Endometrium (tissue), 2 donors: Measurements from ENCODE around the gene ATP13A3.

Experiments used
- FAIRE-seq: peaks from 2 replicates; lab custom pipeline; 2012; peaks lifted over from hg19 to GRCh38; lab: Jason Lieb, UNC
- donor health status: control.
- donor health status: control.

Gene ATP13A3

GRCh38 chr3:194392576-194392975 lies 94.2 kb downstream of the ATP13A3 start:
- FAIRE-seq, result no peak

- FAIRE-seq, result no peak
These were observed 96.0 kb downstream of the ATP13A3 start for GRCh38 chr3:194390835-194391234.

DNA sequence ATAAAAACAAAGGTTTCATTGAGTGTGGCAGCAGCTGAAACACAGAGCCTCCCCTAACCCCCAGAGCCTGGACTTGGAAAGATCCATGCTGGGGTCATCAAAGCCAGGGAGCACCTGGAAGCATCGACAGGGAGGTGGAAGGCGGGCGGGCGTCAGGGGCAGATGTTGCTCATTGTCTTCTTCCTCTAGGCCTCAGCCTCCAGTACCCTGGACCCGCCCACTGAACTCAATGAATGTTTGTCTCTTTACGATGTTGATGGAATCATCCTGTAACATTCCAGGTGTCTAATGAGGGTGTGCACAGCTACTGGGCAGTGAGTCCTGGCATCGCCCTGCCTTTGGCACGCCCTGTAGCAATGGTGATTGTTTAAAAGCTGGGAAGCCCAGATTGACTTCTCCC lies 97.5 kb downstream of the ATP13A3 start:
- FAIRE-seq, result no peak

DNA sequence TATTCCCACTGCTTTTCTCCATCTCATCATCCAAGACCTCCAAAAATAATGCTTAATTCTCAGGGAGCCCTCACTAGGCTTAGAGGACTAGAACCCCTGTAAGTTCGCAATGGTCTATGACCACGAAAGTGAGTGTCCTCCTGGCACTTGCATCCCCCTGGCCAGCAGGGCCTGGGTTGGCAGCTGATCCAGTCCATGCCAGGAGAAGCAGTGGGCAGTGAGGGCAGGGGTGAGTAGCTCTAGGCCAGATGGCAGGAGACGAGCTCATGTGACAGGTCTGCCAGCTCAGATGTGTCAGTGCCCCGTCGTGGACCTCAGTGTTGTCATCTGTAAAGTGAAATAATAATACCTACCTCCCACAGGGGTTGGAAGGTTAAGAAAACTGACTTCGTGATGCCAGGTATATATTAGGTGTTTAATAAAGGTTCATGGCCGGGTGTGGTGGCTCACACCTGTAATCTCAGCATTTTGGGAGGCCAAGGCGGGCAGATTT lies 98.8 kb downstream of the ATP13A3 start:
- FAIRE-seq, result no peak

GRCh38 chr3:194387276-194387675 lies 99.5 kb downstream of the ATP13A3 start:
- no peak for FAIRE-seq

DNA sequence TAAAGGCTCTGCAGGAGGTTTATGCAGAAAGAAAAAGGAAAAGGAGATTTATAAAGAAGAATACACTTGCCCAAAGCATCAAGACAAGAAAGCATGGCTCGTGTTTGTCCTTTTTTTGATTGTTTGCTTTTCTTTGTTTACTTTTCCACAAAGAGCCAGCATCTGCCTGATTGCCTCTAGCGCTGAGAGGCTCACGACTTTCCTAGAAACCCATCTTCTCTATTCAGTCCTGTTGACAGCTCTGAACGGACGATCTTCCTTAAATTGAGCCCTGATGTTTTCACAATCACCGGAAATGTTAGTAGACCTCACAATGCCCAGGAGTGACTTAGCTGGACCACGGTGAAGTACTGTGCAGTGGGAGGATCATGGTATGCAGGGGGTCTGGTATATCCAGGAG lies 100.2 kb downstream of the ATP13A3 start:
- no peak for FAIRE-seq

DNA sequence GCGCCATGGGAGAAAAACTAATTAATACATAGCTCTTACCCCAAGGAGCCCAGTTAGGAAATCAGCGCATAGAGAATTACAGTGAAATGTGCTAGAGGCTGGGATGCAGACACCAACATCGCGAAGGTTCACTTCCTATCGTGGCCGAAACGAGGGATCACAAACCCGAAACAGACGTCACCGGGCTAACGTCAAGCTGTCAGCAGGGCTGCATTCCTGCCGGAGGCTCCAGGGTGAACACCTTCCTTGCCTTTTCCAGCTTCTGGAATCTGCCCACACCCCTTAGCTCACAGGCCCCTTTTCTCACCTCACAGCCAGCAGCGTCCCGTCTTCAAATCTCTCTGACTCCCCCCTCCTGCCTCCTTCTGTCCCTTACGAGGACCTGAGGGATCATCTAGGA lies 100.7 kb downstream of the ATP13A3 start:
- FAIRE-seq, result no peak

DNA sequence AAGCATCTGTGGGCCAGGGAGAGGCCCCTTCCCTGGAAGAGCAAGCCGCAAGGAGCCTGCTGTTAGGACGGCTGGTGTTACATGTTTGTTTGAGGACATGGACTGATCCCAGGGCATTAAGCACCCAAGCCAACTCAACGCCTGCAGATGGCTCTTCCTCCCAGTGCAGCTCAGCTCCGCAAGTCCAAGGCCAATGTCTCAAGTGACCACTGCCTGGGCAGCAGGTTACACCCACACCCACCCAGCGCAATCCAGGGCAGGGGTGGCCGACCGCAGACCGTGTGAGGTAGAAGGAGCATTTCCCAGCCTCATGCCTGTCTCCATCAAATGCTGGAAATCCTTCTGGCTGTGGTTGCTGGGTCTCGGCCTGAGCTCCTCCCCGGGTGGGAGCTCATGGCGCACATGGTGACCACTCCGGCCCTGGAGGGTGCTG lies 102.2 kb downstream of the ATP13A3 start:
- no peak for FAIRE-seq

- FAIRE-seq, result no peak
These were observed 102.6 kb downstream of the ATP13A3 start for GRCh38 chr3:194384156-194384555.

- FAIRE-seq, result no peak
These were observed 103.4 kb downstream of the ATP13A3 start for GRCh38 chr3:194383276-194383940.

DNA sequence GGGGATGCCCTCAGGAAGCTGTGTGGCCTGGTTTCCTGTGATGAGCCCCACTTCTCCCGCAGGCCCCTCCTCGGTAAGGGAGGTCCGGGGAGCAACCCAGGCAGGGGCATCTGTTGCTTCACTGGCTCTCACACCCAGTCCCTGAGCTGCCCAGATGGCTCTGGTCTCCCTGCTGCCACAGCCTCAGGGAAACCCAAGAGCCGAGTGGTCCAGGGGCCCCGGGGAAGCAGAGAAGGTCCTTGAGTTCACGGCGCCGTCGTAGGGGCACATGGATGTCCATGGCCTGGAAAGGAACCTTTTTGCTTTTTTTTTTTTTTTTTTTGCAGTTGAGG lies 103.9 kb downstream of the ATP13A3 start:
- FAIRE-seq, result no peak

- no peak for FAIRE-seq
These were observed 104.5 kb downstream of the ATP13A3 start for GRCh38 chr3:194382196-194382891.

DNA sequence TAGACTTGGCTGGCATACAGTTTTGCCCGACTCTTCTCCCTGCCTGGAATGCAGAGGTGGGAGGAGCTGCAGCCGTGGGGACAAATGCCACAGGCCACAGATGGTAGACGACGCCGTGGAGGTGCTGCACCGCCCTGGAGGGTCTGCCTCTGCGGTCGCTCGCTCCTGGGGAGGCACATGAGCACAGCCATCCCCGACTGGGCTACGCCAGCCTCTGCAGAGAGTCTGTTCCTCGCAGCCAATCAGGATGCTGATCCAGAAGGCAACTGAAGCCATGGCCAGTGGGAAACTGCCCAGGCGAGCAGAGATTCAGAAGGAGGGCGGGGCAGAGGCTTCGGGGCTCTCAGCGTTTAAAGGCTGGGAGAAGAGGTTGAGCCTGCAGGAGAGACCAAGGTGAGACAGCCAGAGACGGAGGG lies 105.3 kb downstream of the ATP13A3 start:
- FAIRE-seq, result no peak

DNA sequence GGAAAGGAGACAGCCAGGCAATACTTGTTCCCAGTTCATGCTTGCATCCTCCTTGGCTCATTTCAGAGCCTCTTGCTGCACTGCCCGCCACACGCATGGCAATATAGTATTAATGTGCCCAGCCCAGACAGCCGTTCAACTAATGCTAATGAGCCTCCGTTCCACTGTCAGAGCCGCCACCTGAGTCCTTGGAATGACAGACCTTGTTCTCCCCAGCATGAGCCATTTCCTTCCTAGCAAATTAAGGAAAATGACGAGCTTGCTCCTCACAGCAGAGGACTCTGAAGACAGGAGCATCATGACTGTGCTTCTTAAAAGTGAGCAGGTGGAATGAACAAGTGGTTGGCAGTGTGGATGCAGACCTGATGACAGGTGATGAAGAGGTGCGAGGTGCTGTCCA lies 106.5 kb downstream of the ATP13A3 start:
- no peak for FAIRE-seq

- no peak for FAIRE-seq
These were observed 107.2 kb downstream of the ATP13A3 start for GRCh38 chr3:194379651-194380050.

GRCh38 chr3:194379231-194379630 lies 107.6 kb downstream of the ATP13A3 start:
- no peak for FAIRE-seq

- no peak for FAIRE-seq
These were observed 109.1 kb downstream of the ATP13A3 start for GRCh38 chr3:194377708-194378107.

DNA sequence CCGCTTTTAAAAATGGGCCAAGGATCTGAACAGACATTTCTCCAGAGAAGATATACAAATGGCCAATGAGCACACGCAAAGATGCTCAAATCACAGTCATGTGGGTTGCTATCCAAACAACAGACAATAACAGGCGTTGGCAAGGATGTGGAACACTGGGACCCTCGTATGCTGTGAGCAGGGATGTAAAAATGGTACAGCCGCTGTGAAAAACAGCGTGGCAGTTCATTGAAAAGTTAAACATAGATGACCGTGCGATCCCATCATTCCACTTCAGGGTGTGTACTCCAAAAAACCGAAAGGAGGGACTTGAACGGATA lies 110.6 kb downstream of the ATP13A3 start:
- FAIRE-seq, result no peak

GRCh38 chr3:194375473-194376240 lies 111.1 kb downstream of the ATP13A3 start:
- no peak for FAIRE-seq

DNA sequence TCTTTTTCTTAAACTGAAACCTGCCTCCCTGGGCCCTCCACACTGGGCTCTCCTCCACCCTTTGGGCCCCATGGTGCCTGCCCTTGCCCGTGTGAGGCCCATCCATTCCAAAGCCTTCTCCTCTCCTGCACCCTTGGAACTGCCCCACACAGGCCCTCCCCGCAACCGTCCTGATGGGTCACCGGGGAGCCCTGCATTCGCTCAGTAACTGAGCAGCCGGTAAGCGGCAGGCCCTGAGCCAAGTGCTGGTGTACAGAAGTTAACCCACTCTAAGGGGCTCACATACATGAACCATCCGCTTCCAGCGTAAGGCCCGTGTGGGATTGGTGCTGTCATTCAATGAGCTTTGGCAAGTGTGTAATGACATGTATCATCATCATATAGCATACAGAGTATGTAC lies 111.9 kb downstream of the ATP13A3 start:
- FAIRE-seq, result no peak

DNA sequence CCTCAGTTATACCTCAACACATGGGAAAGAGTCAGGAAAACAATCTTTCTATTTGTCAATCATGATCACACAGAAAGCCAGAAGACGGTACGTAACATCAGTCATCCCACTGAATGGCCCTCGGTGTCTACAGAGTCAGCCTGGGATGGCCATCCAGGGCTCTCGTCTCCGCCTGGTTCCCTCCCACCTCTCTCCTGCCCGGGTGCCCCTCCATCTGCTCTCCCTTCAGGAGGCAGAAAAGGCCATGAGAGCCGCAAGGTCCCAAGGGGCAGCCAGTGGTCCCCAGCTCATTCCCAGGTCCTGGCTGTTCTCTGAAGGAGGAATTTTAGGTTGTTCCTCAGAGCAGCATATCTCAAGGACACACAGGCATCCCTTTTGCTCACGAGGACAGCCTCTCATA lies 112.9 kb downstream of the ATP13A3 start:
- no peak for FAIRE-seq

- FAIRE-seq, result no peak
These were observed 113.8 kb downstream of the ATP13A3 start for GRCh38 chr3:194373028-194373427.

GRCh38 chr3:194370753-194371152 lies 116.0 kb downstream of the ATP13A3 start:
- no peak for FAIRE-seq
